HCEC 1CT (cell line): ENCODE results near the gene MIP.
"Not testable (repeated sequence)": the region's sequence is repeated elsewhere in the genome, so short reads cannot be mapped to it uniquely, and the experiment has no call there.

Source experiments
- DNase-seq: peaks from one replicate; pipeline ENCODE4 v3.0.0-alpha.2; 2017

The MIP gene

GRCh38 chr12:56462565-56462964, 8.1 kb upstream of the MIP start:
- DNase-seq = no peak

DNA sequence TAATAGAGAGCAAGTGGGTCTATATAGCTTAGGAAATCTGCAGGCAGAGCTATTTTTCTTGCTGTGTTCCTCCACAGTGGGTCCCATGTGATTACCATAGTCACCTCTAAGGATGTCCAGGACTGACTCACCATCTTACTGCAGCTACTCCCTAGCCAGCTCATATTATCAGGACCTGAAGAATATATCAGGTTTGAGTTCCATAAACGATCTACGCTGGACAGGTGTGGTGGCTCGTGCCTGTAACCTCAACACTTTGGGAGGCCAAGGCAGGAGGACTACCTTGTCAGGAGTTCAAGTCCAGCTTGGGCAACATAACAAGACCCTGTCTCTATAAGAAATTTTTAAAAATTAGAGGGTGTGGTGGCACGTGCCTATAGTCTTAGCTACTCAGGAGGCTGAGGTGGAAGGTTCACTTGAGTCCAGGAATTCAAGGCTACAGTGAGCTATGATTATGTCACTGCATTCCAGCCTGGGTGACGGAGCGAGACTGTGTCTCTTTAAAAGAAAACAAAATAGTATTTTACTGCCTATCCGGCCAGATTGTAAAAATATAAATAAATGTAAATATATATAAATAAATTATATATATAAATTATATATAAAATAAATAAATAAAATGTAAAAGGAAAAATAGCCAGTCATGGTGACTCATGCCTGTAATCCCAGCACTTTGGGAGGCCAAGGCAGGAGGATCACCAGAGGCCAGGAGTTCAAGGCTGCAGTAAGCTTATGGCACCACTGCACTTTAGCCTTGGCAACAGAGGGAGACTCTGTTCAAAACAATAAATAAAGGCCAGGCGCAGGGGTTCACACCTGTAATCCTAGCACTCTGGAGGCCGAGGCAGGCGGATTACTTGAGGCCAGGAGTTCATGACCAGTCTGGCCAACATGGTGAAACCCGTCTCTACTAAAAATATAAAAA, 7.0 kb upstream of the MIP start:
- DNase-seq = peak; percentile 24

GRCh38 chr12:56457817-56458216, 3.4 kb upstream of the MIP start:
- no peak for DNase-seq

DNA sequence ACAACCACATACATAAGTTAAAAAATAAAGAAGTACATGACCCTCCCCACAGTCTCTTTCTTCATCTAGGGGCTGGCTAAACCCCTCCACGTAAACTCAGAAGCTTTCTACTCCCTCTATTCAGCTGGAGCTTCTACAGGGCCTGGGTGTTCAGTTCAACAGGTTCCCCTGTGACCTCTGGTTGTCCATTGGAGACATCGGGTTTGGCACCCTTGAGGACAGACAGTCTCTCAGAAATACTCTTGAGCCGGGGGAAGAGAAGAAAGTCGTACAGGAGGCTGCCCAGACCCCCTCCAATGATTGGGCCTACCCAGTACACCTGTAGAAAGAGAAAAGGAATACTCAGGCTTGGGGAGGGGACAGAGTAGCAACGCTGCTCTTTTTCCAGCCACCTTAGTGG, 3.3 kb downstream of the MIP start:
- DNase-seq = no peak

DNA sequence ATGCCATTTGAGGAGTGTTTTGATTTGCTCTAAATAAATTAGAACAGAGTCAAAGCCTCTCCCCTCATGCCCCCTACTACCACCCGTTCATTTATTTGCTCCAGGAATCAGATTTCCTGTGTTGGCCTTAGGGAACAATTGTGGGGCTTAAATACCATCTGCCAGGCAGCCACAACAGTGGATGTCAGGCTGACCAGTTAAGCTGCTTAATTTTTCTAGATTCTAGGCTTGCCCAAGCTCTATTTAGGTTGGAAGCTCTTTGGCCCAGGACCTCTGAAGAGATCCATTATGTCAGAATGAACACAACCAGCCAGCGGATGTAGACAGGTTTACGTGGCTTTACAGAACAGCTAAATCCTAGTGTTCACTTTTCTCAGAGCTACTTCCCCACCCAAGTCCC, 4.2 kb downstream of the MIP start:
- no peak for DNase-seq

DNA sequence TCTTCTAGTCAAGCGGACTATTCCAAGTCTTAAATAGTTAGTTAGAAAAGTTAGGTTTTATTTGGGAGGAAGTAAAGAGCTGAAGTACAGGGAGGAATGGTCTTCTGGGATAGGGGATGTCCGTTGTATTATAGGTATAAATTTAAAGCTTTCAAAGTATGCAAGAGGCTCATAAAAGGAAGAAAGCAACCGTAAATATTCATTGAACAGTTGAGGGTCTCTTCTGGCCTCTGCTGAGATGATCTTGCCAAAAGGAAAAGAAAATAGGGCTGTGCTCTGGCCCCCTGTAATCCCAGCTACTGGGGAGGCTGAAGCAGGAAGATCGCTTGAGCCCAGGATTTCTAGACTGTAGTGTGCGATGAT, 4.9 kb downstream of the MIP start:
- DNase-seq = no peak

GRCh38 chr12:56448860-56449621, 5.4 kb downstream of the MIP start, which contains the start of gene TIMELESS:
Gene TIMELESS (minus strand): TSS chr12:56449426. CDS start chr12:56434170, 15,256 bp downstream.
- DNase-seq = peak; percentile 89

GRCh38 chr12:56443208-56443607, 11.2 kb downstream of the MIP start:
- not testable (repeated sequence) for DNase-seq

GRCh38 chr12:56437430-56438176, 16.9 kb downstream of the MIP start:
- no peak for DNase-seq

- DNase-seq = no peak
These were observed 19.6 kb downstream of the MIP start for GRCh38 chr12:56434828-56435227.

GRCh38 chr12:56431850-56432249, 22.6 kb downstream of the MIP start:
- peak; percentile 59 for DNase-seq

- no peak for DNase-seq
These were observed 23.2 kb downstream of the MIP start for GRCh38 chr12:56431288-56431687.

DNA sequence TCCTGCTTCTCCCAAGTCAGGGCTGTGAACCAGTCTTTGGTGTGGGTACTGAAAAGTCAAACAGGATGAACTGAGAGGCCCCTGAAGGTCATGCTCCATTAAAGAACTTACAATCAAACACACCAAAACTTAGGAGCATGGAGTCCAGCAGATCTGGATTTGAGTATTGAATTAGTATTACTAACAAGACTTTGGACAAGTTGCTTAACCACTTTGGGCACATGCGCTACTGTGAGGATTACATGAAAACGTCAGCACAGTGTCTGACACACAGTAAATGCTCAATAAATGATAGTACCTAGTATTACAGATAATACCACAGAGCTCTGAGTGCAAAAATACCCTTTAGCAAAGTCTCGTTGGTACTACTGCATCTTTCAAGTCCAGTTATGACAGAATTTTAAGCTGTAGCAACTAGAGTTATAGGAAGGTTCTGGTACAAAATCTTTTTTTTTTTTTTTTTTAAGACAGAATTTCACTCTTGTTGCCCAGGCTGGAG, 28.5 kb downstream of the MIP start:
- DNase-seq = no peak

DNA sequence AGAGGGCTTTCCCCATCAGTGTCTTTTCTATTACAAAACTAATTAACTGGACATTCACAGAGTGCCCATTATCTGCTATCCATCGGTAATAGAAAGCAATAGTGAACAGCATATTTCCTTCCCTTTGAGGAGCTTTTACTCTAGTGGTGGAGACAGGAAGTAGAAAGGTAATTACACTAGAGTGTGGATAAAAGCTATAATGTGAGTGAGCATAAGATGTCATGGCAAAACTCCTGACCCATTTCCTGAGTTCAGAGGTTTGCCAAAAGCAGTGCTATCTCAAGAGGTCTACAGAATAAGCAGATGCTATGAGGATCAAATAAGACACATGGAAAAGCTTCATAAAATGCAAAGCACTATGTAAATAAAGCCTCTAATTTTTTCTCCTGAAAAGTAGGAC, 29.3 kb downstream of the MIP start:
- no peak for DNase-seq

DNA sequence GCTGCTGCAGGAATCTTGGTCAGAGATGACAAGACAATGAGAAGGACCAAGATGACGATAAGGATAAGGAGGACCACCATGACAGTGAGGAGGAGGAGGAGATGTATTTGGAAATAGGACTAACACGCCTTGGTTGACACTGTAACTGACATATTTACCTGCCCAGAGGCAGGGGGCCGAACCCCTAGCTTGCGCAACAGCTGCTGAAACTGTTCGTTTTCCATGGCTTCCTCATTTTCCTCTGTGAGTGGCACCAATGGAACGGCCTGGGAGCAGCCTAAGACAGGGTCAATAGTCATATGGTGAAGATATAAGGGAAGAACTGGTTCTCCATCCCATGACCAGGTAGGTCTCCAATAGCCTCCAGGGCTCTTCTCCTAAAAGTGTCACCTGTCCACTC, 34.0 kb downstream of the MIP start:
- DNase-seq = no peak

GRCh38 chr12:56417739-56418138, 36.7 kb downstream of the MIP start:
- DNase-seq = no peak

GRCh38 chr12:56414401-56414800, 40.1 kb downstream of the MIP start:
- DNase-seq = no peak

- DNase-seq = no peak
These were observed 41.1 kb downstream of the MIP start for GRCh38 chr12:56413392-56413791.

DNA sequence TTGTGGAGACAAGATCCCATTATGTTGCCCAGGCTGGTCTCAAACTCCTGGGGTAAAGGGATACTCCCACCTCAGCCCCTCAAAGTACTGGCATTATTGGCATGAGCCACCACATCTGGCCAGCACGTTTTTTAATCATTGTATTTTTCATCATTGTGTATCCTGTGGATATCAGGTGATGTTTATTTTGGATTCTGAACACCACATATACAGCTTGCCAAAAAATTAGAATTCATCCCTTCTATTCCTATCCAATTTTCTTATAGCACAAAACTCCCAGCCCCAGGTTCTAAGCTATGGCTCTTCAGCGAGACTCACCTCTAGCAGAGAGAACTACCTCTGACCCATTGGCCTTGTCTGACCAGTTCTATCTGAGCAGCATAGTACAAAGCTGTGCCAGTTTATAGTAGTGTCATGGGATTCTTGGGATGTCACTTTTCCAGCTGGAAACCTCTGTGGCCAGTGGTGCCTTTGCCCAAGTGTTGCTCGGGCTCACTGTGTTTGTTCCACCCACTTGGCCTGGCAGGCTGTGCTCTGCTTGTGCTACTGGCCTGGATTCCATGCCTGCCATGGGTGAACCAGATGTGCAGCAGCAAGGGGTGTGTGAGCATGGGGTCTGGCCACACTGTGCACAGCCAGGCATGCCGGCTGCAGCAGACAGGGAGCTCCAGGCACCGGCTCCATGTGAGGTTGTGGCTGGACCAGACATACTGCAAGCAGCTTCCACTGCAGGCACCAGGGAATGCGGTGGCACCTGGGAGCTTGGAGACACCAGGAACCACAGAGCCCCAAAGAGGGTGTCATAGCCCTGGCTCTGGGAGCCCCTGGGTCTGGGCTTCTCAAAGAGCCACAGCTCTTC, 42.4 kb downstream of the MIP start:
- DNase-seq = no peak

GRCh38 chr12:56410768-56411167, 43.7 kb downstream of the MIP start:
- DNase-seq = no peak

GRCh38 chr12:56408799-56409417, 45.5 kb downstream of the MIP start:
- DNase-seq = no peak

GRCh38 chr12:56404227-56404626, 50.2 kb downstream of the MIP start:
- not testable (repeated sequence) for DNase-seq
